Measurements from ENCODE around the gene PGBD4. TPM values are rescaled to one million over a fixed set of nuclear protein-coding genes. Genes with fewer than 3 reads are reported as not detected.

The PGBD4 gene
- total and polyA plus RNA-seq, 2 donors (not counting 1 experiment from before 2014, with no cell fraction given): 1.4 to 3.0 TPM

DNA sequence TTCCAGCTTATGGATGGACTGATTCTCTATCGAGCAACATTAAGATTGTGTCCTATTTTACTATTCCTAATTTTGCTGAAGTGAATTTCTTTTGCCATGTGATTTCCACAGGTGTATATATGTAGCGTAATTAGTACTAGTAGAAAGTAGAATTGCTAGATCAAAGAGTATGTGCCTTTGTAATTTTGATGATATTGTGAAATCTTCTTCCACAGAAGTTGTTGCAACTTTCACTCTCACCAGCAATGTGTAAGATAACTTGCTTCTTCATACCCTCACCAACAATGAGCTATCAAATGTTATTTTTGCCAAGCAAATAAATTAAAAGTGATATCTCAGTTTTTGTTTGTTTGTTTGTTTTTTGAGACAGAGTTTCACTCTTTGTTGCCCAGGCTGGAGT is 5.4 kb downstream of the PGBD4 start:
- no peaks in the 10 kb centered on the region for H4K20me1 ChIP-seq (ENCODE audit: control insufficient read depth, extremely low read depth, insufficient read depth, low read length)
- H3K4me1 ChIP-seq (ENCODE audit: control insufficient read depth, extremely low read depth, insufficient read depth, low read length): peaks cover 3% of the 10 kb centered on the region
- H2AFZ ChIP-seq (ENCODE audit: low read length): no peak overlapping the region
- no peak overlapping the region for H3K4me3 ChIP-seq (replicated peaks in 1 of 4; ENCODE audit: control extremely low read depth in 1 of 4, insufficient read depth in 1 of 4, low read depth in 3 of 4, low read length in 4 of 4)
- no peaks in the 10 kb centered on the region for H3K36me3 ChIP-seq (ENCODE audit: control insufficient read depth, insufficient read depth, low read length)
- no peaks in the 10 kb centered on the region for H3K27me3 ChIP-seq (ENCODE audit: control insufficient read depth, insufficient read depth, low read length)
- no peak for DNase-seq (ENCODE audit: low read depth in 2 of 2)
- H3K27ac ChIP-seq (ENCODE audit: insufficient read depth, low read length): no peak overlapping the region
- peaks cover 5% of the 10 kb centered on the region for H3K79me2 ChIP-seq (ENCODE audit: control insufficient read depth, insufficient read depth, low read length)
- TF ChIP-seq EZH2 (IDR thresholded peaks at IDR 0.05; ENCODE audit: low read length, missing control alignments): no peak
- TF ChIP-seq, protein P1, sequence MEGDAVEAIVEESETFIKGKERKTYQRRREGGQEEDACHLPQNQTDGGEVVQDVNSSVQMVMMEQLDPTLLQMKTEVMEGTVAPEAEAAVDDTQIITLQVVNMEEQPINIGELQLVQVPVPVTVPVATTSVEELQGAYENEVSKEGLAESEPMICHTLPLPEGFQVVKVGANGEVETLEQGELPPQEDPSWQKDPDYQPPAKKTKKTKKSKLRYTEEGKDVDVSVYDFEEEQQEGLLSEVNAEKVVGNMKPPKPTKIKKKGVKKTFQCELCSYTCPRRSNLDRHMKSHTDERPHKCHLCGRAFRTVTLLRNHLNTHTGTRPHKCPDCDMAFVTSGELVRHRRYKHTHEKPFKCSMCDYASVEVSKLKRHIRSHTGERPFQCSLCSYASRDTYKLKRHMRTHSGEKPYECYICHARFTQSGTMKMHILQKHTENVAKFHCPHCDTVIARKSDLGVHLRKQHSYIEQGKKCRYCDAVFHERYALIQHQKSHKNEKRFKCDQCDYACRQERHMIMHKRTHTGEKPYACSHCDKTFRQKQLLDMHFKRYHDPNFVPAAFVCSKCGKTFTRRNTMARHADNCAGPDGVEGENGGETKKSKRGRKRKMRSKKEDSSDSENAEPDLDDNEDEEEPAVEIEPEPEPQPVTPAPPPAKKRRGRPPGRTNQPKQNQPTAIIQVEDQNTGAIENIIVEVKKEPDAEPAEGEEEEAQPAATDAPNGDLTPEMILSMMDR (conservative IDR thresholded peaks at IDR 0.05 in 1 of 2, IDR thresholded peaks at IDR 0.05 in 1 of 2; ENCODE audit: low read depth in 1 of 2, low read length in 2 of 2): no peak
- no peak overlapping the region for H3K4me2 ChIP-seq (ENCODE audit: extremely low read depth, insufficient read depth, low read length)
- H3K9me3 ChIP-seq (ENCODE audit: control insufficient read depth, insufficient read depth, low read depth, low read length): no peaks in the 10 kb centered on the region
- H3K9ac ChIP-seq (ENCODE audit: insufficient read depth, low read length): no peak overlapping the region

DNA sequence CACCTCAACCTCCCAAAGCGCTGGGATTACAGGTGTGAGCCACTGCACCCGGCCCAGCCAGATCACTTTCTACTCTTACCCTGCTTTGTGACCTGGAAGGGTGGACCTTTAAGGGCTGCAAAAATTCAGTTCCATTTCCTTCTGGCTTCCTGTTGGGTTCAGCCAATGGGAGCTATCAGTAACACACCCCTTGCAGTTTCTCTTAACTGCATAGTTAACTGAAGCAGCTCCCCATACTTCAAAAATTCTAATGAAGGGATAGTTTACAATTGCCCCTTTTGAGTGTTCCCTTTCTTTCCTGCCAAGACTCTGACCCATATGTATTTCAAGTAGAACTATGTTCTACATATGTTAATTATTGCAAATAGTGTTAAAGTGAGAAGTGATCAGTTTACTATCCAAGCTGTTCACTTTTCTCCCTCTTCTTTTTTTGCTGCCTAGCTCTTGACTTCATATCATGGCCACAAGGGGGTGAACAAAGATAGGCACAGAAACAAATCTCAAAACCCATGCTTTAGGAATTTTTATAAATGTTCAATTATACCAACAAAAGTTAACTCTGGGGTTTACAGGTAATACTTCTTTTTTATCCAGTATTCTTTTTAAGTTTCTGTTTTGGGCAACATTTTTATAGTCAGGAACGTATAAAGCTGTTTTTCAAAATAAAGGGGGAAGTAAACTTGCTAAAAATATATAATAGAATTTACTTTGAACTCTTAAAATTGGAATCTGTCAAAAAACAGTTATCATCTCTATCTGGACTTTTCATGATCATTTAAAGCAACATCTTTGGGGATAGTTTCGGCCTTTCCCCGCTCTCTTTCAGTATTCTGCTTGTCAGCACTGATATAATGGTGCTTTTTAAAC is 8.1 kb downstream of the PGBD4 start:
- no peak overlapping the region for H3K9ac ChIP-seq (ENCODE audit: insufficient read depth, low read length)
- H3K36me3 ChIP-seq (ENCODE audit: control insufficient read depth, insufficient read depth, low read length): no peaks in the 10 kb centered on the region
- H3K4me1 ChIP-seq (ENCODE audit: control insufficient read depth, extremely low read depth, insufficient read depth, low read length): no peaks in the 10 kb centered on the region
- H3K79me2 ChIP-seq (ENCODE audit: control insufficient read depth, insufficient read depth, low read length): no peaks in the 10 kb centered on the region
- H3K4me2 ChIP-seq (ENCODE audit: extremely low read depth, insufficient read depth, low read length): no peak overlapping the region
- H3K27me3 ChIP-seq (ENCODE audit: control insufficient read depth, insufficient read depth, low read length): no peaks in the 10 kb centered on the region
- no peaks in the 10 kb centered on the region for H3K9me3 ChIP-seq (ENCODE audit: control insufficient read depth, insufficient read depth, low read depth, low read length)
- no peak overlapping the region for H3K27ac ChIP-seq (ENCODE audit: insufficient read depth, low read length)
- no peak overlapping the region for H3K4me3 ChIP-seq (replicated peaks in 1 of 4; ENCODE audit: control extremely low read depth in 1 of 4, insufficient read depth in 1 of 4, low read depth in 3 of 4, low read length in 4 of 4)
- H4K20me1 ChIP-seq (ENCODE audit: control insufficient read depth, extremely low read depth, insufficient read depth, low read length): no peaks in the 10 kb centered on the region
- TF ChIP-seq, protein P1 (conservative IDR thresholded peaks at IDR 0.05 in 1 of 2, IDR thresholded peaks at IDR 0.05 in 1 of 2; ENCODE audit: low read depth in 1 of 2, low read length in 2 of 2): peak; percentile 66 to 82
- no peak for TF ChIP-seq EZH2 (IDR thresholded peaks at IDR 0.05; ENCODE audit: low read length, missing control alignments)
- peak; percentile 33 to 67 for DNase-seq (ENCODE audit: low read depth in 2 of 2)
- no peak overlapping the region for H2AFZ ChIP-seq (ENCODE audit: low read length)

DNA sequence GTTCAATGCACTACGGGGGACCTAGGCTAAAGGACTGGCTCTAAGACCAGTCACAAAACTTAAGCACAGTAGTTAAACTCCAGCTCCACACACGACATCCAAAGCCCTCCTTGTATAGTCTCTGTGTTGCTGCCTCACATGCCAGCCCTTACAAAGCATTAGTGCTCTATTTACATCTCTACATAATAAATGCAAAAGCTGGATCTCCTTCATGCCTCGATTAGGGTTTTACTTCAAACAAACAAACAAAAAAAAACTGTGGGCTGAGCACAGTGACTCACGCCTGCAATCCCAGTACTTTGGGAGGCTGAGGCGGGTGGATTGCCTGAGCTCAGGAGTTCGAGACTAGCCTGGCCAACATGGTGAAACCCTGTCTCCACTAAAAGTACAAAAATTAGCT is 9.6 kb downstream of the PGBD4 start:
- H3K36me3 ChIP-seq (ENCODE audit: control insufficient read depth, insufficient read depth, low read length): no peaks in the 10 kb centered on the region
- H2AFZ ChIP-seq (ENCODE audit: low read length): peak overlapping the region; percentile 49
- TF ChIP-seq EZH2 (IDR thresholded peaks at IDR 0.05; ENCODE audit: low read length, missing control alignments): no peak
- TF ChIP-seq, protein P1 (conservative IDR thresholded peaks at IDR 0.05 in 1 of 2, IDR thresholded peaks at IDR 0.05 in 1 of 2; ENCODE audit: low read depth in 1 of 2, low read length in 2 of 2): no peak

More for the DNA sequence above, 9.6 kb downstream of the PGBD4 start:
- no peak overlapping the region for H3K4me2 ChIP-seq (ENCODE audit: extremely low read depth, insufficient read depth, low read length)
- no peaks in the 10 kb centered on the region for H3K79me2 ChIP-seq (ENCODE audit: control insufficient read depth, insufficient read depth, low read length)
- no peak for DNase-seq (ENCODE audit: low read depth in 2 of 2)
- H3K27me3 ChIP-seq (ENCODE audit: control insufficient read depth, insufficient read depth, low read length): no peaks in the 10 kb centered on the region
- H3K9me3 ChIP-seq (ENCODE audit: control insufficient read depth, insufficient read depth, low read depth, low read length): no peaks in the 10 kb centered on the region
- H3K4me1 ChIP-seq (ENCODE audit: control insufficient read depth, extremely low read depth, insufficient read depth, low read length): no peaks in the 10 kb centered on the region
- H3K4me3 ChIP-seq (replicated peaks in 1 of 4; ENCODE audit: control extremely low read depth in 1 of 4, insufficient read depth in 1 of 4, low read depth in 3 of 4, low read length in 4 of 4): no peak overlapping the region
- no peaks in the 10 kb centered on the region for H4K20me1 ChIP-seq (ENCODE audit: control insufficient read depth, extremely low read depth, insufficient read depth, low read length)
- H3K9ac ChIP-seq (ENCODE audit: insufficient read depth, low read length): no peak overlapping the region
- H3K27ac ChIP-seq (ENCODE audit: insufficient read depth, low read length): no peak overlapping the region

Measured in fibroblast of lung (primary cell).